ENCODE results near the gene TBC1D5. TPM values are rescaled to one million over a fixed set of nuclear protein-coding genes. Genes with fewer than 3 reads are reported as not detected.

Gene TBC1D5
- total RNA-seq, 1 experiment from 2014 or later = 30.4 TPM

DNA sequence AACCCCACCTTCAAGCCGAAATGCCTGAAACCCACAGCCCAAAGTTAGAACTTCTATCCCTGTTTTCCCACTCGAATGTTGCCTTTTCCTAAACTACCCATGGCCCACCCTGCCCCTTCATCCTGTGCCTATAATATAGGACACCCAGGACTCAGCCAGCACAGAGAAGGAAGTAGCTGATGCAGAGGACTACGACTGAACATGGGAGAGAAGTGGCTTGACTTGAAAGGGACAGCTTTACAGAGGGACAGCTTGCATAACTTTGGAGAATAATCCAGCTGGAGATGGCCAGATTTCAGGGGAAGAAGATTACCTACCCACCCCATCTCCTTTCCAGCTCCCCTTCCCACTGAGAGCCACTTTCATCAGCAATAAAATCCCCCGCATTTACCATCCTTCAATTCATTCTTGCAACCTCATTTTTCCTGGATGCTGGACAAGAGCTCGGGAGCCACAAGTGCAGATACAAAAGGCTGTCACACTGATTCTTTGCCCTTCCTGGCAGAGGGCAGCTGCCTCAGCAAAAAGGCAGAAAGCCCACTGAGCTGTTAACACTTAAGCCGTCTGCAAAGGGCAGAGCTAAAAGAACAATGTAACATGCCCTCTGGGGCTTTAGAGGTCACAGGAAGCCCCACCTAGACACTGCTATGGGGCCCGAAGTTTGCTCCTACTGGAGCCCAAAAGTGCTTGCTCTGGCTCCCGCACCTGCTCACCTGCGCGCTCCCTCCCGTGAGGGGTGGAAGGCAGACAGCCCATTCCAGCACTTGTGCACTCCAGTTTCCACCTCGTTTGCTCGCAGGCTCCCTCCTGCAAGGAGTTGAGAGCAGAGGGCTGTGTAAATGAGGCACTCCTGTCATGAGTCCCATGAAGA lies 224.0 kb downstream of the TBC1D5 start:
- Histone ChIP-seq H3K36me3 (ENCODE audit: control insufficient read depth, insufficient read depth, low read length) (no peaks in the 10 kb centered on the region), H3K4me1 (ENCODE audit: control insufficient read depth, insufficient read depth, low read length) (no peaks in the 10 kb centered on the region), H3K9me3 (ENCODE audit: control insufficient read depth, insufficient read depth, low read depth, low read length) (no peaks in the 10 kb centered on the region), H3K4me3 (ENCODE audit: low read depth in 2 of 2, low read length in 2 of 2) (no peak overlapping the region), H3K27me3 (ENCODE audit: control insufficient read depth, insufficient read depth, low read length) (no peaks in the 10 kb centered on the region), H3K27ac (ENCODE audit: low read length) (no peak overlapping the region)
- ATAC-seq (no peak), DNase-seq (ENCODE audit: low read depth, low spot score) (no peak)
- no TSS peak for BruUV-seq (replicated peaks)
- intact Hi-C loops (cut with micrococcal nuclease; ENCODE audit: unreplicated experiment) (no loop called here), in situ Hi-C loops (cut with HindIII; ENCODE audit: low pct_unique_long_range_greater_than_20kb, low sequenced_read_pairs) (no loop called here)
- no peak for TF ChIP-seq SIN3A (IDR thresholded peaks at IDR 0.05; ENCODE audit: borderline replicate concordance, insufficient read depth, low read depth, low read length)
- no peak for TF ChIP-seq POLR2AphosphoS5 (IDR thresholded peaks at IDR 0.05; ENCODE audit: low read depth, low read length)
- CTCF ChIA-PET = no interaction called here
- POLR2A ChIA-PET = no interaction called here

DNA sequence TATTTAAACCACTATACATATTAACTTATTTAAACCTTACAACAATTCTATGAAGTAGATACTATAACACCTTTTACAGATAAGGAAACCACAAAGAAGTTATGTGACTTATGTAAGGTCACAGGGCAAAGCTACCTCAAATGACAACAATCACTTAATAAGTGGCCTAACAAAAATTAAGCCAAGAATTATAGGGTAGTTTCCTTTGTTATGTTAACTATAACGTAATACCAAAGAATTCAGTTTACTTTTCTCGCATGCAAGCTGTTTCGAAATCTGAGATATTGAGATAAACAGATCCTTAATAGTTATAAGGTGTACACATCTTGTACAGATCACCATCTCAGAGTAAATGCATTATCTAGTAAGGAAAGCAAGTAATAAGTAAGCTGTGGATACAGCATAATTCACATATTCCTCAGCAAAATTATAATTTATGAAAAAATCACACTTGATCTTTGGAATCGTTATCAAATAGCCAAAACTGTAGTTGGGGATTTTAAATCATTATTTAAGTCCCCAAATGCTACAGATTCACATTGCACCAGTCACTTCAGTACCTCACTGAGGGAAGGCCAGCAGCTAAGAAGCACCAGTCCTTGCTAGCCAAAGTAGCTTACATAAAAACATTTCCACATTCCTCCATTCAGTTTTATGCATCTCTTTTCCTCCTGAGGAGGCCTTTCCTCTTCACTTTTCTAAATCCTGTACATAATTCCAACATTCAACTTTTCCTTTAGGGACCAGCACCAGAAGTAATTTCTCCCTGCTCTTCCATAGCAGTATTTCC lies 226.8 kb downstream of the TBC1D5 start:
- H3K9me3 ChIP-seq (ENCODE audit: control insufficient read depth, insufficient read depth, low read depth, low read length) = no peaks in the 10 kb centered on the region
- no TSS peak for BruUV-seq (replicated peaks)
- no peak overlapping the region for H3K4me3 ChIP-seq (ENCODE audit: low read depth in 2 of 2, low read length in 2 of 2)
- no peak for ATAC-seq
- CTCF ChIA-PET = no interaction called here
- no peak for DNase-seq (ENCODE audit: low read depth, low spot score)
- H3K36me3 ChIP-seq (ENCODE audit: control insufficient read depth, insufficient read depth, low read length) = no peaks in the 10 kb centered on the region
- in situ Hi-C loops (cut with HindIII; ENCODE audit: low pct_unique_long_range_greater_than_20kb, low sequenced_read_pairs) (no loop called here), intact Hi-C loops (cut with micrococcal nuclease; ENCODE audit: unreplicated experiment) (no loop called here)
- H3K4me1 ChIP-seq (ENCODE audit: control insufficient read depth, insufficient read depth, low read length) = no peaks in the 10 kb centered on the region; the same call in 1 of the 2 replicates
- TF ChIP-seq, protein P1, sequence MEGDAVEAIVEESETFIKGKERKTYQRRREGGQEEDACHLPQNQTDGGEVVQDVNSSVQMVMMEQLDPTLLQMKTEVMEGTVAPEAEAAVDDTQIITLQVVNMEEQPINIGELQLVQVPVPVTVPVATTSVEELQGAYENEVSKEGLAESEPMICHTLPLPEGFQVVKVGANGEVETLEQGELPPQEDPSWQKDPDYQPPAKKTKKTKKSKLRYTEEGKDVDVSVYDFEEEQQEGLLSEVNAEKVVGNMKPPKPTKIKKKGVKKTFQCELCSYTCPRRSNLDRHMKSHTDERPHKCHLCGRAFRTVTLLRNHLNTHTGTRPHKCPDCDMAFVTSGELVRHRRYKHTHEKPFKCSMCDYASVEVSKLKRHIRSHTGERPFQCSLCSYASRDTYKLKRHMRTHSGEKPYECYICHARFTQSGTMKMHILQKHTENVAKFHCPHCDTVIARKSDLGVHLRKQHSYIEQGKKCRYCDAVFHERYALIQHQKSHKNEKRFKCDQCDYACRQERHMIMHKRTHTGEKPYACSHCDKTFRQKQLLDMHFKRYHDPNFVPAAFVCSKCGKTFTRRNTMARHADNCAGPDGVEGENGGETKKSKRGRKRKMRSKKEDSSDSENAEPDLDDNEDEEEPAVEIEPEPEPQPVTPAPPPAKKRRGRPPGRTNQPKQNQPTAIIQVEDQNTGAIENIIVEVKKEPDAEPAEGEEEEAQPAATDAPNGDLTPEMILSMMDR (IDR thresholded peaks at IDR 0.05) = no peak
- TF ChIP-seq POLR2AphosphoS5 (IDR thresholded peaks at IDR 0.05; ENCODE audit: low read depth, low read length) = no peak
- TF ChIP-seq REST (IDR thresholded peaks at IDR 0.05; ENCODE audit: insufficient read depth in 1 of 2, low read depth in 2 of 2, low read length in 1 of 2) = no peak
- TF ChIP-seq SIN3A (IDR thresholded peaks at IDR 0.05; ENCODE audit: borderline replicate concordance, insufficient read depth, low read depth, low read length) = no peak
- TF ChIP-seq TCF7L2 (IDR thresholded peaks at IDR 0.05; ENCODE audit: low read depth, low read length) = no peak
- H3K27me3 ChIP-seq (ENCODE audit: control insufficient read depth, insufficient read depth, low read length) = no peaks in the 10 kb centered on the region
- POLR2A ChIA-PET = no interaction called here
- H3K27ac ChIP-seq (ENCODE audit: low read length) = no peak overlapping the region

Measured in Panc1 (cell line).